Nephron (organoid): ENCODE results near the gene CRCP.
"Not testable (repeated sequence)": the region's sequence is repeated elsewhere in the genome, so short reads cannot be mapped to it uniquely, and the experiment has no call there.

Source experiments
- H3K27ac Mint-ChIP-seq, 3 experiments: 2 replicates each; pipeline ENCODE4 v1.8.0; 2020; ENCODE audit warnings: mixed read lengths in 3 of 3, mild to moderate bottlenecking in 2 of 3, moderate library complexity in 1 of 3
- H3K27me3 Mint-ChIP-seq: 2 replicates; pipeline ENCODE4 v1.8.0; 2021; ENCODE audit warnings: low read depth, mild to moderate bottlenecking, moderate library complexity, mixed read lengths
- H3K36me3 Mint-ChIP-seq: 2 replicates; pipeline ENCODE4 v1.8.0; 2020; ENCODE audit warnings: low read depth, mixed read lengths
- H3K4me1 Mint-ChIP-seq: 2 replicates; pipeline ENCODE4 v1.8.0; 2020; ENCODE audit warnings: mixed read lengths
- H3K4me3 Mint-ChIP-seq, 3 experiments: 2 replicates each; pipeline ENCODE4 v1.8.0; 2020; ENCODE audit warnings: mild to moderate bottlenecking in 3 of 3, mixed read lengths in 3 of 3, moderate library complexity in 2 of 3
- H3K9me3 Mint-ChIP-seq: 2 replicates; pipeline ENCODE4 v1.8.0; 2020; ENCODE audit warnings: mixed read lengths
- CTCF ChIP-seq, 3 experiments: fragments of 200-600 bp; sonication (generic); IDR thresholded peaks; one replicate each; pipeline ENCODE4 v1.5.0; 2021; ENCODE audit warnings: antibody characterized with exemption in 3 of 3; ENCODE audit not compliant: unreplicated experiment in 3 of 3

Gene CRCP

GRCh38 chr7:66140924-66141323 lies 26.3 kb downstream of the CRCP start:
- H3K27ac Mint-ChIP-seq, result peak overlapping the region; percentile 78 to 84 (median 82)
- peaks cover 64% of the 10 kb centered on the region for H3K36me3 Mint-ChIP-seq
- H3K27me3 Mint-ChIP-seq, result no peaks in the 10 kb centered on the region
- no peaks in the 10 kb centered on the region for H3K9me3 Mint-ChIP-seq
- no peak overlapping the region for H3K4me3 Mint-ChIP-seq
- TF ChIP-seq CTCF (IDR thresholded peaks at IDR 0.05; ENCODE audit: unreplicated experiment in 3 of 3), result peak; percentile 59 to 68 (median 63)
- H3K4me1 Mint-ChIP-seq, result peaks cover 54% of the 10 kb centered on the region

GRCh38 chr7:66142334-66142733 lies 27.7 kb downstream of the CRCP start:
- H3K4me3 Mint-ChIP-seq, result peak overlapping the region in 1 of 3 experiments; percentile 23

GRCh38 chr7:66142996-66143395 lies 28.3 kb downstream of the CRCP start:
- no peak overlapping the region for H3K4me3 Mint-ChIP-seq
- TF ChIP-seq CTCF (IDR thresholded peaks at IDR 0.05; ENCODE audit: unreplicated experiment in 3 of 3), result no peak
- H3K36me3 Mint-ChIP-seq, result peaks cover 60% of the 10 kb centered on the region
- no peaks in the 10 kb centered on the region for H3K9me3 Mint-ChIP-seq
- H3K4me1 Mint-ChIP-seq, result peaks cover 60% of the 10 kb centered on the region
- peak overlapping the region; percentile 56 to 84 (median 62) for H3K27ac Mint-ChIP-seq
- no peaks in the 10 kb centered on the region for H3K27me3 Mint-ChIP-seq

More at GRCh38 chr7:66142334-66142733, 27.7 kb downstream of the CRCP start:
- peaks cover 61% of the 10 kb centered on the region for H3K4me1 Mint-ChIP-seq
- peak overlapping the region; percentile 62 to 85 (median 84) for H3K27ac Mint-ChIP-seq
- TF ChIP-seq CTCF (IDR thresholded peaks at IDR 0.05; ENCODE audit: unreplicated experiment in 3 of 3), result no peak
- H3K9me3 Mint-ChIP-seq, result no peaks in the 10 kb centered on the region
- H3K36me3 Mint-ChIP-seq, result peaks cover 65% of the 10 kb centered on the region
- H3K27me3 Mint-ChIP-seq, result no peaks in the 10 kb centered on the region

GRCh38 chr7:66143876-66144332 lies 29.3 kb downstream of the CRCP start:
- Mint-ChIP-seq H3K4me1 (peaks cover 67% of the 10 kb centered on the region), H3K9me3 (no peaks in the 10 kb centered on the region), H3K27me3 (no peaks in the 10 kb centered on the region), H3K27ac (peak overlapping the region; percentile 56 to 84 (median 62)), H3K4me3 (no peak overlapping the region), H3K36me3 (peaks cover 60% of the 10 kb centered on the region)
- TF ChIP-seq CTCF (IDR thresholded peaks at IDR 0.05; ENCODE audit: unreplicated experiment in 3 of 3), result no peak

- H3K36me3 Mint-ChIP-seq, result peaks cover 62% of the 10 kb centered on the region
- H3K4me3 Mint-ChIP-seq, result peak overlapping the region; percentile 11 to 61 (median 49)
- no peak for TF ChIP-seq CTCF (IDR thresholded peaks at IDR 0.05; ENCODE audit: unreplicated experiment in 3 of 3)
- H3K27ac Mint-ChIP-seq, result peak overlapping the region; percentile 81 to 98 (median 83)
- H3K27me3 Mint-ChIP-seq, result no peaks in the 10 kb centered on the region
- H3K4me1 Mint-ChIP-seq, result peaks cover 73% of the 10 kb centered on the region
- H3K9me3 Mint-ChIP-seq, result no peaks in the 10 kb centered on the region
Observed at GRCh38 chr7:66145400-66146104, 30.9 kb downstream of the CRCP start.

GRCh38 chr7:66146701-66147100 lies 32.1 kb downstream of the CRCP start:
- H3K9me3 Mint-ChIP-seq, result no peaks in the 10 kb centered on the region
- H3K36me3 Mint-ChIP-seq, result peaks cover 58% of the 10 kb centered on the region
- H3K4me3 Mint-ChIP-seq, result peak overlapping the region in 2 of 3 experiments; percentile 1 to 5
- H3K27ac Mint-ChIP-seq, result peak overlapping the region; percentile 81 to 98 (median 83)
- TF ChIP-seq CTCF (IDR thresholded peaks at IDR 0.05; ENCODE audit: unreplicated experiment in 3 of 3), result no peak
- H3K4me1 Mint-ChIP-seq, result peaks cover 66% of the 10 kb centered on the region
- no peaks in the 10 kb centered on the region for H3K27me3 Mint-ChIP-seq

GRCh38 chr7:66147657-66148056 lies 33.0 kb downstream of the CRCP start:
- H3K27me3 Mint-ChIP-seq, H3K4me3 Mint-ChIP-seq, H3K27ac Mint-ChIP-seq, H3K9me3 Mint-ChIP-seq: not testable (repeated sequence)
- Mint-ChIP-seq H3K36me3 (peaks cover 62% of the 10 kb centered on the region), H3K4me1 (peaks cover 66% of the 10 kb centered on the region)
